HepG2 (cell line): ENCODE measurements around the gene PLK3. TPM values are rescaled to one million over a fixed set of nuclear protein-coding genes. Genes with fewer than 3 reads are reported as not detected.

ENCODE experiments used
- ATAC-seq: fragments of 200-7000 bp; cut with Tn5 transposase; 3 replicates; pipeline ENCODE4 v1.9.1; 2020; ENCODE audit warnings: mild to moderate bottlenecking, moderate library complexity
- BruUV-seq: library from RNA; stranded (reverse); fragments of 400-500 nt; replicated peaks from 2 replicates; lab custom pipeline; 2021; lab: Mats Ljungman, UMichigan
- CTCF ChIA-PET: fragments of 300-600 bp; formaldehyde crosslinking; extraction: SDS; loops from one replicate; lab custom pipeline; 2021; ENCODE audit warnings: low total read pairs, inconsistent platforms, low intra/inter-chr PET ratio; lab: Yijun Ruan, JAX
- POLR2A ChIA-PET: fragments of 350-600 bp; sonication (Branson Sonifier 250); formaldehyde crosslinking; loops from one replicate; lab custom pipeline; 2020; ENCODE audit warnings: antibody characterized with exemption, inconsistent platforms; lab: Yijun Ruan, JAX
- DNase-seq: peaks from one replicate; pipeline ENCODE4 v3.0.0-alpha.2; 2015; ENCODE audit warnings: low spot score
- FAIRE-seq: peaks from 3 replicates; lab custom pipeline; 2011; peaks lifted over from hg19 to GRCh38; lab: Jason Lieb, UNC
- H2AFZ ChIP-seq: one replicate; pipeline ENCODE4 v1.6.1; 2011; ENCODE audit warnings: low read length, inconsistent platforms
- H3K27ac ChIP-seq: fragments of 300-600 bp; 3 replicates; pipeline ENCODE4 v1.8.0; 2011; ENCODE audit warnings: mixed run types, mild to moderate bottlenecking, mixed read lengths, low read length, inconsistent platforms; ENCODE audit not compliant: insufficient read depth; ENCODE audit errors: extremely low read length
- H3K27me3 ChIP-seq, 2 experiments: fragments of 200-600 bp in 1 of 2; 2 replicates in 1 of 2; 3 replicates in 1 of 2; pipeline versions ENCODE4 v1.6.0 to v1.8.0; 2011; ENCODE audit warnings: low read length in 2 of 2, mild to moderate bottlenecking in 2 of 2, moderate library complexity in 2 of 2, inconsistent platforms in 1 of 2; ENCODE audit not compliant: insufficient read depth in 2 of 2, control insufficient read depth in 1 of 2
- H3K36me3 ChIP-seq, 2 experiments: fragments of 200-600 bp in 1 of 2; replicated peaks in 1 of 2; 2 replicates in 1 of 2; 3 replicates in 1 of 2; pipeline versions ENCODE4 v1.5.1 to v1.8.0; 2011; ENCODE audit warnings: low read length in 2 of 2, inconsistent platforms in 1 of 2; ENCODE audit not compliant: insufficient read depth in 2 of 2, control insufficient read depth in 1 of 2
- H3K4me1 ChIP-seq: 2 replicates; pipeline ENCODE4 v1.5.1; 2012; ENCODE audit warnings: low read length, inconsistent platforms; ENCODE audit not compliant: insufficient read depth
- H3K4me2 ChIP-seq: 2 replicates; pipeline ENCODE4 v1.6.0; 2011; ENCODE audit warnings: low read depth, low read length, inconsistent platforms
- H3K4me3 ChIP-seq, 3 experiments: fragments of 200-600 bp in 1 of 3; sonication (generic), shearing (Covaris generic) in 1 of 3; replicated peaks in 1 of 3; 2 replicates each; pipeline ENCODE4 v1.5.1; 2011 to 2016; ENCODE audit warnings: low read length in 3 of 3, inconsistent platforms in 2 of 3, low read depth in 2 of 3, mild to moderate bottlenecking in 2 of 3, control low read depth in 1 of 3, mixed read lengths in 1 of 3; ENCODE audit not compliant: insufficient read depth in 1 of 3
- H3K79me2 ChIP-seq: one replicate; pipeline ENCODE4 v1.6.1; 2011; ENCODE audit warnings: low read length, inconsistent platforms; ENCODE audit not compliant: insufficient read depth
- H3K9ac ChIP-seq: 2 replicates; pipeline ENCODE4 v1.6.0; 2011; ENCODE audit warnings: mild to moderate bottlenecking, low read depth, low read length, inconsistent platforms; ENCODE audit not compliant: insufficient read depth
- H3K9me3 ChIP-seq: 2 replicates; pipeline ENCODE4 v1.5.1; 2012; ENCODE audit warnings: mild to moderate bottlenecking, low read length
- H4K20me1 ChIP-seq: 2 replicates; pipeline ENCODE4 v1.6.0; 2011; ENCODE audit warnings: inconsistent platforms, mild to moderate bottlenecking, low read length, moderate library complexity; ENCODE audit not compliant: insufficient read depth
- LRRFIP1 ChIP-seq: sonication (generic); formaldehyde crosslinking; conservative IDR thresholded peaks from 2 replicates; pipeline ENCODE4 v1.4.0; 2020; ENCODE audit warnings: missing genetic modification reagents
- NFIB ChIP-seq: sonication (generic); formaldehyde crosslinking; IDR thresholded peaks from 2 replicates; pipeline ENCODE4 v1.9.0; 2021; ENCODE audit warnings: missing genetic modification reagents, mild to moderate bottlenecking, borderline replicate concordance
- RBM39 ChIP-seq: fragments of 200-400 bp; formaldehyde crosslinking; IDR thresholded peaks from one replicate; pipeline ENCODE4 v1.6.1; 2018; ENCODE audit warnings: antibody characterized with exemption, mild to moderate bottlenecking, low read depth, low read length; ENCODE audit not compliant: poor library complexity, severe bottlenecking
- TBX2 ChIP-seq: sonication (generic); formaldehyde crosslinking; IDR thresholded peaks from 2 replicates; pipeline ENCODE4 v1.5.0; 2020; ENCODE audit warnings: missing genetic modification reagents, mild to moderate bottlenecking, borderline replicate concordance
- ZNF253 ChIP-seq: sonication (generic); formaldehyde crosslinking; IDR thresholded peaks from 2 replicates; pipeline ENCODE4 v1.8.0; 2022; ENCODE audit warnings: mild to moderate bottlenecking, missing genetic modification reagents, borderline replicate concordance
- ZNF687 ChIP-seq: sonication (generic); formaldehyde crosslinking; IDR thresholded peaks from 2 replicates; pipeline ENCODE4 v1.5.1; 2020; ENCODE audit warnings: mild to moderate bottlenecking, missing genetic modification reagents, moderate library complexity
- WGBS: methylation state at CpG from one replicate; pipeline ENCODE4 v1.1.6; 2017; ENCODE audit warnings: low lambda C conversion rate; 5-methylcytosine and 5-hydroxymethylcytosine counted together
- in situ Hi-C: cut with HindIII; loops from 2 replicates; pipeline ENCODE4 v1.10.0; 2017; ENCODE audit warnings: low pct_unique_long_range_greater_than_20kb; ENCODE audit not compliant: extremely low pct_ligation_motif_present
- intact Hi-C: fragments of 100-400 bp; cut with micrococcal nuclease; formaldehyde crosslinking; loops from one replicate; pipeline ENCODE4 v1.10.0; 2022; ENCODE audit not compliant: unreplicated experiment
- polyA plus RNA-seq, 8 experiments: library from polyadenylated mRNA; depleted of rRNA in 3 of 8; stranded (reverse) in 7 of 8; unstranded in 1 of 8; fragments of >200 nt; fragmentation: Illumina TruSeq in 4 of 8; extraction: Trizol in 4 of 8; gene quantifications; 2 replicates each; pipeline versions ENCODE4 v1.2.1 to v1.2.3, GENCODE V29; 2011 to 2016; ENCODE audit warnings: low read depth in 4 of 8, missing spikeins in 1 of 8, mixed read lengths in 1 of 8; ENCODE audit not compliant: insufficient read depth in 1 of 8
- total RNA-seq, 5 experiments: library from RNA; depleted of rRNA; stranded (reverse); fragments of >200 nt; fragmentation: Illumina TruSeq; extraction: Trizol; gene quantifications; 2 replicates each; pipeline ENCODE4 v1.2.3, GENCODE V29; 2016; ENCODE audit warnings: low read depth in 1 of 5

Gene PLK3
- total and polyA plus RNA-seq, 2 of the 13 experiments (the other 11 are each of a cell fraction or from before 2014, with no cell fraction given) = 9.8 to 16.9 TPM

GRCh38 chr1:44831516-44831915 is 31.3 kb downstream of the PLK3 start (continued):
- TF ChIP-seq LRRFIP1 (CRISPR knock-in tag) = no peak
- TF ChIP-seq TBX2 (CRISPR knock-in tag) = no peak
- no peak for TF ChIP-seq NFIB (CRISPR knock-in tag)

GRCh38 chr1:44832056-44832705 is 32.0 kb downstream of the PLK3 start:
- H3K4me3 ChIP-seq = peak overlapping the region in 1 of 3 experiments; percentile 59; a peak in 1 of 6 replicates
- CTCF ChIA-PET = interaction anchor here (0.7 kb wide), 1 partner anchor 1677 kb away, joined by 3 read pairs; no protein-coding TSS in a partner anchor
- H4K20me1 ChIP-seq = no peaks in the 10 kb centered on the region
- intact Hi-C loops = no loop called here
- peak overlapping the region; percentile 25; the same call in 1 of the 2 replicates for H3K9ac ChIP-seq
- in situ Hi-C loops = loop anchor here (10.0 to 25.0 kb wide), 2 partner anchors 180 to 473 kb away; partner anchors contain the start of genes HECTD3 and UROD
- peaks cover 78% of the 10 kb centered on the region for H3K4me1 ChIP-seq
- ATAC-seq = peak; percentile 7; the same call in 1 of the 3 replicates
- POLR2A ChIA-PET = interaction anchor here (0.8 to 4.5 kb wide), 8 partner anchors 10 to 507 kb away, joined by 3 to 51 read pairs (median 7); partner anchors contain the start of genes BTBD19, EIF2B3, PLK3 and PTCH2
- no peaks in the 10 kb centered on the region for H3K79me2 ChIP-seq
- BruUV-seq = no TSS peak
- H3K4me2 ChIP-seq = peak overlapping the region; percentile 71
- no peak for DNase-seq
- peaks cover 0 to 16% of the 10 kb centered on the region in 2 experiments; a peak in 1 of 5 replicates for H3K27me3 ChIP-seq
- WGBS = 15% methylated on average over 10 of the region's 13 CpGs
- H3K27ac ChIP-seq = no peak overlapping the region
- H3K36me3 ChIP-seq = no peaks in the 10 kb centered on the region
- no peak for FAIRE-seq
- no peak overlapping the region for H2AFZ ChIP-seq
- H3K9me3 ChIP-seq = no peaks in the 10 kb centered on the region
- TF ChIP-seq ZNF687 (CRISPR knock-in tag) (peak; percentile 24), ZNF253 (CRISPR knock-in tag) (no peak), RBM39 (peak; percentile 45)
